GM21515 (cell line): ENCODE measurements around the gene GNG7.
"Not testable (repeated sequence)": the region's sequence is repeated elsewhere in the genome, so short reads cannot be mapped to it uniquely, and the experiment has no call there.

Experiments
- ATAC-seq: cut with Tn5 transposase; IDR thresholded peaks from one replicate; pipeline ENCODE4 v1.9.1; 2021; ENCODE audit not compliant: unreplicated experiment

The GNG7 gene

DNA sequence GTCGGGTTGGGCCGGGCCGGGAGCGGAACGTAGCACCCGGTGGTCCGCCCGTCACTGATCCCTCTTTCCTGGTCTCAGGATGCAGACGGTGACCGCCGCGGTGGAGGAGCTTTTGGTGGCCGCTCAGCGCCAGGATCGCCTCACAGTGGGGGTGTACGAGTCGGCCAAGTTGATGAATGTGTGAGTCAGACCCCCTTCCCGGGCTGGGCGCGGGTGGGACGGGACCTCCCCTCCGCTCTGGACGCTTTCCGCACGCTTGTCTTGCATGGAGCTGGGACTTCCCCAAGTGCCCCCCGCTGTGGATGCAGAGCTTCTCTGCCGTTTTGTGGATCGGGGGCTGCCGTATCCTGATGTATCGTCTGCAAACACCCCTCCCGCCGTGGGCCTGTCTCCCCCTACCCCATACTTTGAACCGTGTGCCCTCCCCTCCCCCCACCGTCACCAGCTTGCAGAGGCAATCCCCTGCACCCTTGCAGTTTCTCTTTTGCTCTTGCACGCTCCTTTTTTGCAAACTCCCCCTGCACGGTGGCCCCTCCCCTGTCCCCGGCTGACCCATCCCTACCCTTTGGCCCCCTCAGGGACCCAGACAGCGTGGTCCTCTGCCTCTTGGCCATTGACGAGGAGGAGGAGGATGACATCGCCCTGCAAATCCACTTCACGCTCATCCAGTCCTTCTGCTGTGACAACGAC, 225.9 kb downstream of the GNG7 start:
- no peak for ATAC-seq

DNA sequence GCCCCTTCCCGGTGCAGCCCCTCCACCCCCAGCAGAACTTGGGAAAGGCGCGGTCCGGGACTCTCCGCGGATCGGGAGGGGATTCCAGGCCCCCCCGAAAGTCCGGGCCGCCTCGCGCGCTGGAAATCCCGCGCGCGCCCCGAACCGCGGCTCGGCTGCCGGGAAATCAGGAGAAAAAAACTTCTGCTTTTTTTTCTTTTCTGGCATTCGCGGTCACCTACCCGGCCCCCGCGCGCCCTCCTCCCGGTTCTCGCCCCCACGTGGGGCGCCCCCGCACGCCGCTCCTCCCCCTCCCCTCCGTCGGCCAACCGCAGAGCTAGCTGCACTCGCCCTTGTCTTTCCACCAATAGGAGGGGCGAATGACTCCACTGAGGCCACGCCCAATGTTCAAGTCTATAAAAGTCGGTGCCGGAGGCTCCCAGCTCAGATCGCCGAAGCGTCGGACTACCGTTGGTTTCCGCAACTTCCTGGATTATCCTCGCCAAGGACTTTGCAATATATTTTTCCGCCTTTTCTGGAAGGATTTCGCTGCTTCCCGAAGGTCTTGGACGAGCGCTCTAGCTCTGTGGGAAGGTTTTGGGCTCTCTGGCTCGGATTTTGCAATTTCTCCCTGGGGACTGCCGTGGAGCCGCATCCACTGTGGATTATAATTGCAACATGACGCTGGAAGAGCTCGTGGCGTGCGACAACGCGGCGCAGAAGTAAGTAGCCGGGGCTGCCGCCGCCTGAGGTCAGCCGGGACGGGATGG, 226.6 kb downstream of the GNG7 start, which contains the start of gene GADD45B:
Gene GADD45B, plus strand, starts transcription at position 426 of the 749 bp plus-strand sequence. Its CDS starts 232 bp downstream, at position 658.
- ATAC-seq = peak; percentile 52

GRCh38 chr19:2475018-2475701, 227.3 kb downstream of the GNG7 start:
- ATAC-seq = peak; percentile 4

GRCh38 chr19:2474232-2475017, 228.1 kb downstream of the GNG7 start:
- ATAC-seq = no peak

GRCh38 chr19:2469915-2470200, 232.6 kb downstream of the GNG7 start:
- ATAC-seq = not testable (repeated sequence)

GRCh38 chr19:2469102-2469914, 233.2 kb downstream of the GNG7 start:
- no peak for ATAC-seq

DNA sequence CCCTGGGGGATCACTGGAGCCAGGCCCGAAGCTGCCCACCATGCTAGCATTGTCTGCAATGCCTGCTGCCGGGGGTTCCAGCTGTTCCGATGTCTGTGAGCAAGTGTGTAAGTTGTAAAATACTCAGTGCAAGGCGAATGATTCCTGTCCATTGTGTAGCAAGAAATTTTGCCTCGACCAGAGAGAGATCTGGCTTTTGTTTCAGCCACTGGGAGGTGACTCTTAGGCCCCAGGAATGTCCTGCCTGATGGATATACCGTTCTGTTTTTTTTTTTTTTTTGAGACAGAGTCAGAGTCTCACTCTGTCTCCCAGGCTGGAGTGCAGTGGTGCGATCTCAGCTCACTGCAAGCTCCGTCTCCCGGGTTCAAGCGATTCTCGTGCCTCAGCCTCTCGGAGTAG, 233.9 kb downstream of the GNG7 start:
- ATAC-seq = no peak

- ATAC-seq = no peak
Measured at GRCh38 chr19:2464389-2464788, 238.1 kb downstream of the GNG7 start.

DNA sequence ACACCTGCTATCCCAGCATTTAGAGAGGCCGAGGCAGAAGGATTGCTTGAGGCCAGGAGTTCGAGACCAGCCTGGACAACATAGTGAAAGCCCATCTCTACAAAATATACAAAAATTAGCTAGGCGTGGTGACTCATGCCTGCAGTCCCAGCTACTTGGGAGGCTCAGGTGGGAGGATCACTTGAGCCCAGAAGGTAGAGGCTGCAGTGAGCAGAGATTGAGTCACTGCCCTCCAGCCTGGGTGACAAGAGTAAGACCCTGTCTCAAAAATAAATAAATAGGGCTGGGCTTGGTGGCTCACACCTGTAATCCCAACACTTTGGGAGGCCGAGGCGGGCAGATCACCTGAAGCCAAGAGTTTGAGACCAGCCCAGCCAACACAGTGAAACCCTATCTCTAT, 238.8 kb downstream of the GNG7 start:
- ATAC-seq = not testable (repeated sequence)

DNA sequence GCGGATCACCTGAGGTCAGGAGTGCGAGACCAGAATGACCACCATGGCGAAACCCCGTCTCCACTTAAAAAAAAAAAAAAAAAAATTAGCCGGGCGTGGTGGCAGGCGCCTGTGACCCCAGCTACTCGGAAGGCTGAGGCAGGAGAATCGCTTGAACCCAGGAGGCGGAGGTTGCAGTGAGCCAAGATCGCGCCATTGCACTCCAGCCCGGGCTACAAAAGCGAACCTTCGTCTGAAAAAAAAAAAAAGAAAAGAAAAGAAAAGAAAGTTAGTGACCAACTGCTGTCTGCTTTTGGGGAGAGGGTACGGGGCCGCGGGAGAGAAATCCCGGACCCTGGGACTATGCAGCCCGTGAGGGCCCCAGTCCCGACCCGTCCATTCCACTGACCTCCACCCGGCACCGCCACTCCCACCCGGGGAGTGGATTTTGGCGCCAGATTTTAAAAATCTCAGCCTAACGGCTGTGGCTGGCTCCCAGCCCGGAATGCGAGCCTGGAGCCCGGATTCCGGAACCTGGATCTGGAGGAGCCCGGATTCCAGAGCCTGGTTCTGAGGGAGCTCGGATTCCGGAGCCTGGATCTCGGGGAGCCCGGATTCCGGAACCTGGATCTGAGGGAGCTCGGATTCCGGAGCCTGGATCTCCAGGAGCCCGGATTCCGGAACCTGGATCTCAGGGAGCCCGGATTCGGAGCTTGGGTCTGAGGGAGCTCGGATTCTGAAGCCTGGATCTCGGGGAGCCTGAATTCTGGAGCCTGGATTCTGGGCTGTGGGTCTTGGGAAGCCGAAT, 239.7 kb downstream of the GNG7 start:
- ATAC-seq = no peak

- no peak for ATAC-seq
Measured at GRCh38 chr19:2461751-2462634, 240.5 kb downstream of the GNG7 start.
